KOPT-K1 (cell line): ENCODE data around the gene EARS2.
"Not testable (repeated sequence)": the region's sequence is repeated elsewhere in the genome, so short reads cannot be mapped to it uniquely, and the experiment has no call there.

Source experiments
- H3K27ac ChIP-seq: fragments of 200-600 bp; sonication (generic); 2 replicates; pipeline ENCODE4 v1.5.1; 2016; ENCODE audit warnings: antibody characterized with exemption, mild to moderate bottlenecking, low read depth, low read length; ENCODE audit not compliant: poor library complexity, severe bottlenecking
- H3K36me3 ChIP-seq: fragments of 200-600 bp; sonication (generic); 2 replicates; pipeline ENCODE4 v1.5.1; 2017; ENCODE audit warnings: antibody characterized with exemption, mild to moderate bottlenecking, low read length, moderate library complexity; ENCODE audit not compliant: insufficient read depth
- H3K9me3 ChIP-seq: fragments of 200-600 bp; sonication (generic); 2 replicates; pipeline ENCODE4 v1.5.1; 2017; ENCODE audit warnings: antibody characterized with exemption, low read length, mild to moderate bottlenecking; ENCODE audit not compliant: insufficient read depth, poor library complexity, severe bottlenecking

Gene EARS2

GRCh38 chr16:23523321-23523720, 33.8 kb downstream of the EARS2 start:
- Histone ChIP-seq H3K27ac (no peak overlapping the region), H3K36me3 (peaks cover 79% of the 10 kb centered on the region), H3K9me3 (no peaks in the 10 kb centered on the region)

- no peaks in the 10 kb centered on the region for H3K9me3 ChIP-seq
- H3K27ac ChIP-seq, result no peak overlapping the region
- H3K36me3 ChIP-seq, result peaks cover 65% of the 10 kb centered on the region
These were observed 35.2 kb downstream of the EARS2 start for GRCh38 chr16:23521965-23522364.

- Histone ChIP-seq H3K36me3 (peaks cover 59% of the 10 kb centered on the region), H3K27ac (no peak overlapping the region), H3K9me3 (no peaks in the 10 kb centered on the region)
These were observed 36.0 kb downstream of the EARS2 start for GRCh38 chr16:23521037-23521743.

GRCh38 chr16:23520500-23520899, 36.6 kb downstream of the EARS2 start:
- H3K36me3 ChIP-seq, result peaks cover 55% of the 10 kb centered on the region
- H3K27ac ChIP-seq, result no peak overlapping the region
- no peaks in the 10 kb centered on the region for H3K9me3 ChIP-seq

- Histone ChIP-seq H3K9me3 (no peaks in the 10 kb centered on the region), H3K27ac (no peak overlapping the region), H3K36me3 (peaks cover 43% of the 10 kb centered on the region)
These were observed 37.9 kb downstream of the EARS2 start for GRCh38 chr16:23519282-23519681.

GRCh38 chr16:23518435-23518891, 38.7 kb downstream of the EARS2 start:
- no peaks in the 10 kb centered on the region for H3K9me3 ChIP-seq
- peaks cover 36% of the 10 kb centered on the region for H3K36me3 ChIP-seq
- no peak overlapping the region for H3K27ac ChIP-seq

- H3K36me3 ChIP-seq, result peaks cover 23% of the 10 kb centered on the region
- H3K27ac ChIP-seq, result no peak overlapping the region
- no peaks in the 10 kb centered on the region for H3K9me3 ChIP-seq
These were observed 40.6 kb downstream of the EARS2 start for GRCh38 chr16:23516366-23517137.

GRCh38 chr16:23515881-23516280, 41.3 kb downstream of the EARS2 start:
- H3K9me3 ChIP-seq, result no peaks in the 10 kb centered on the region
- peaks cover 20% of the 10 kb centered on the region for H3K36me3 ChIP-seq
- H3K27ac ChIP-seq, result no peak overlapping the region

- Histone ChIP-seq H3K9me3 (no peaks in the 10 kb centered on the region), H3K27ac (no peak overlapping the region), H3K36me3 (peaks cover 14% of the 10 kb centered on the region)
These were observed 42.6 kb downstream of the EARS2 start for GRCh38 chr16:23514381-23515152.

GRCh38 chr16:23512168-23512695, 44.9 kb downstream of the EARS2 start:
- Histone ChIP-seq H3K36me3 (peaks cover 7% of the 10 kb centered on the region; the same call in 1 of the 2 replicates), H3K27ac (no peak overlapping the region)

GRCh38 chr16:23511731-23512130, 45.4 kb downstream of the EARS2 start:
- Histone ChIP-seq H3K9me3 (no peaks in the 10 kb centered on the region), H3K27ac (no peak overlapping the region), H3K36me3 (peaks cover 7% of the 10 kb centered on the region; the same call in 1 of the 2 replicates)

More at GRCh38 chr16:23512168-23512695, 44.9 kb downstream of the EARS2 start:
- H3K9me3 ChIP-seq, result no peaks in the 10 kb centered on the region

- not testable (repeated sequence) for H3K36me3 ChIP-seq, H3K27ac ChIP-seq
These were observed 46.3 kb downstream of the EARS2 start for GRCh38 chr16:23510915-23511270.

GRCh38 chr16:23510164-23510914, 46.8 kb downstream of the EARS2 start, which contains the start of gene GGA2:
GGA2 (minus strand) TSS chr16:23510494; CDS start chr16:23510411, 83 bp downstream.
- H3K36me3 ChIP-seq, result peaks cover 7% of the 10 kb centered on the region; the same call in 1 of the 2 replicates
- H3K9me3 ChIP-seq, result no peaks in the 10 kb centered on the region
- H3K27ac ChIP-seq, result peak within 1 kb of the TSS; percentile 37

More at GRCh38 chr16:23510915-23511270, 46.3 kb downstream of the EARS2 start:
- not testable (repeated sequence) for H3K9me3 ChIP-seq

- Histone ChIP-seq H3K27ac (no peak overlapping the region), H3K9me3 (no peaks in the 10 kb centered on the region), H3K36me3 (peaks cover 7% of the 10 kb centered on the region; the same call in 1 of the 2 replicates)
These were observed 47.4 kb downstream of the EARS2 start for GRCh38 chr16:23509782-23510163.
